Activated CD4-positive, alpha-beta T cell treated with anti-CD3 and anti-CD28 coated beads for 36 hours (primary cell): ENCODE data around the gene ARID5A. TPM values are rescaled to one million over a fixed set of nuclear protein-coding genes. Genes with fewer than 3 reads are reported as not detected.
"Not testable (repeated sequence)": the region's sequence is repeated elsewhere in the genome, so short reads cannot be mapped to it uniquely, and the experiment has no call there.

Source experiments
- ATAC-seq: fragments of 200-7000 bp; cut with Tn5 transposase; one replicate; pipeline ENCODE4 v1.10.0; 2021; ENCODE audit warnings: mild to moderate bottlenecking, moderate library complexity
- CTCF ChIA-PET: fragments of 350-600 bp; sonication (Branson Sonifier 250); formaldehyde crosslinking; loops from one replicate; lab custom pipeline; 2021; ENCODE audit warnings: antibody characterized with exemption; lab: Charles Lee
- POLR2A ChIA-PET: fragments of 350-600 bp; sonication (Branson Sonifier 250); formaldehyde crosslinking; loops from one replicate; lab custom pipeline; 2021; ENCODE audit warnings: antibody characterized with exemption, inconsistent platforms; lab: Charles Lee
- DNase-seq: peaks from one replicate; pipeline ENCODE4 v3.0.0-alpha.2; 2020
- H3K27ac Mint-ChIP-seq: one replicate; pipeline ENCODE4 v1.8.0; 2021; ENCODE audit warnings: mixed read lengths
- H3K27me3 Mint-ChIP-seq: one replicate; pipeline ENCODE4 v1.8.0; 2021; ENCODE audit warnings: mixed read lengths
- H3K36me3 Mint-ChIP-seq: one replicate; pipeline ENCODE4 v1.8.0; 2021; ENCODE audit warnings: low read depth, mixed read lengths
- H3K4me1 Mint-ChIP-seq: one replicate; pipeline ENCODE4 v1.8.0; 2021; ENCODE audit warnings: mixed read lengths
- H3K4me3 Mint-ChIP-seq: one replicate; pipeline ENCODE4 v1.8.0; 2021; ENCODE audit warnings: mild to moderate bottlenecking, moderate library complexity, mixed read lengths
- H3K9me3 Mint-ChIP-seq: one replicate; pipeline ENCODE4 v1.8.0; 2021; ENCODE audit warnings: low read depth, mixed read lengths
- intact Hi-C, 2 experiments: fragments of 100-400 bp; cut with DNase I in 1 of 2; cut with micrococcal nuclease in 1 of 2; formaldehyde crosslinking; loops; one replicate each; pipeline versions ENCODE4 v1.14.2 to v1.15.1; 2022 to 2024; cut with DNase I, micrococcal nuclease
- total RNA-seq, 2 experiments: library from RNA; stranded (reverse); gene quantifications; one replicate each; pipeline ENCODE4 v1.2.3, GENCODE V29; 2021

ARID5A gene
- total RNA-seq, 2 experiments from 2014 or later: 179 to 191 TPM

DNA sequence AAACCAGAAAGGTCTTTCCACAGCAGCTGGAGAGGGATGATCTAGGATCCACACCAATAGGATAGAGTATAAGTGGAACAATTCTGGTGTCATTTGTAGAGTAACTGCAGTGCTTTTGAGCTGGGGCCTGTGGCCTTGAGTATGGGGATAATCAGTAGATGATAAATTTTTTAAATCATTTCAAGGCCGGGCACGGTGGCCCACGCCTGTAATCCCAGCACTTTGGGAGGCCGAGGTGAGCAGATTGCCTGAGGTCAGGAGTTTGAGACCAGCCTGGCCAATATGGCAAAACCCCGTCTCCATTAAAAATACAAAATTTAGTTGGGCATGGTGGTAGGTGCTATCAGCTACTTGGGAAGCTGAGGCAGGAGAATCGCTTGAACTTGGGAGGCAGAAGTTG, 20.9 kb downstream of the ARID5A start:
- H3K36me3 Mint-ChIP-seq: not testable (repeated sequence)
- Mint-ChIP-seq H3K27ac (peak overlapping the region; percentile 58), H3K4me1 (peaks cover 26% of the 10 kb centered on the region)

DNA sequence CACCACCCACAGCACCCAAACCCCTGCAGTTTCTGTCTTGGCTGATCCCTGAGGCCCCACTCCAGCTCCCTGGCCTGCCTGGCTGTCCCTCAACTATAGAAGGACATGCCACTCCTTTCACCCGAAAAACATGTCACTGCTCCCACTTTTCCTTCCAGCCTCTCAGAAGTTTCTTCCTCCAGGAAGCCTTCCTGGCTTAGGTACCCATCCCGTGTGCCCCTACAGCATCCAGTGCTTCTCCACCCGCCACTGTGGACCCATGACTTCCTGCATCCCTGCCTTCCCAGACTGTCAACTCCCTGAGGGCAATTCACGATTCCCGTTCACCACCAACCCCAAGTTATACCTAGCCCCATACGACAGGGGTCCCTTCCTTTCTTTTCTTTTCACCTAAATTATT, 21.5 kb downstream of the ARID5A start:
- POLR2A ChIA-PET: interaction anchor here (6.5 kb wide), 1 partner anchor 19 kb away, joined by 58 read pairs; the partner anchor contains the start of gene ARID5A
- CTCF ChIA-PET: interaction anchor here (0.9 to 6.8 kb wide), 3 partner anchors 8 to 132 kb away, joined by 3 to 95 read pairs (median 5); partner anchors contain the start of gene ARID5A
- no peaks in the 10 kb centered on the region for H3K9me3 Mint-ChIP-seq
- peaks cover 23% of the 10 kb centered on the region for H3K4me1 Mint-ChIP-seq
- intact Hi-C loops: no loop called here
- peaks cover 5% of the 10 kb centered on the region for H3K36me3 Mint-ChIP-seq
- DNase-seq (no peak), ATAC-seq (no peak)
- no peak overlapping the region for H3K4me3 Mint-ChIP-seq
- no peaks in the 10 kb centered on the region for H3K27me3 Mint-ChIP-seq
- H3K27ac Mint-ChIP-seq: no peak overlapping the region

More for the DNA sequence above, 20.9 kb downstream of the ARID5A start:
- H3K4me3 Mint-ChIP-seq, H3K9me3 Mint-ChIP-seq, ATAC-seq, DNase-seq, H3K27me3 Mint-ChIP-seq: not testable (repeated sequence)
- intact Hi-C loops: loop anchor here in 1 of 2 experiments (1.0 kb wide), 1 partner anchor 21 kb away; the partner anchor contains the start of gene ARID5A
- CTCF ChIA-PET: interaction anchor here (0.7 to 6.8 kb wide), 12 partner anchors 9 to 252 kb away, joined by 3 to 95 read pairs (median 4); partner anchors contain the start of gene ARID5A
- POLR2A ChIA-PET: interaction anchor here (0.6 to 6.5 kb wide), 2 partner anchors 19 to 361 kb away, joined by 7 to 58 read pairs; partner anchors contain the start of gene ARID5A

DNA sequence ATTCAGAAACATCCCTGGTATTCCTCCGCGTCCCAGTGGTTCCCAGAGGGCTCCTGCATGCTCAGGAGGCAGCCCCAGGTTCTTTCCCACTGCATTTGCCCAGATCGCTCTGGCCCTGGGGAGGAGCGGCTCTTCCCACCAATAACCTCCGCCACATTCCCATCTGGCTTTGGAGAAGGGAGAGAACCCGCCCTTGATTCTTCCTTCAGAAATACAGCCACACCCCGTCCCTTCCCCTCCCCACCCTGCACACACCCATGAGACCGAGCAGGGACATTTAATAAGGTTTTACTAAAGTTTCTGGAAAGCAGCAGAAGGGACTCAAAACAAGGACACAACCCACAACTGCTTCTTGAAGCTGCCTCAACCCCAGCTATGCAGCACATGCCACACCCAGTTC, 21.9 kb downstream of the ARID5A start:
- Mint-ChIP-seq H3K36me3 (peaks cover 2% of the 10 kb centered on the region), H3K4me3 (no peak overlapping the region), H3K27me3 (no peaks in the 10 kb centered on the region), H3K27ac (no peak overlapping the region), H3K9me3 (no peaks in the 10 kb centered on the region), H3K4me1 (peaks cover 19% of the 10 kb centered on the region)
- no peak for ATAC-seq
- CTCF ChIA-PET: interaction anchor here (1.6 to 6.8 kb wide), 2 partner anchors 8 to 17 kb away, joined by 5 to 95 read pairs; partner anchors contain the start of gene ARID5A
- POLR2A ChIA-PET: interaction anchor here (6.5 kb wide), 1 partner anchor 20 kb away, joined by 58 read pairs; the partner anchor contains the start of gene ARID5A
- no peak for DNase-seq
- intact Hi-C loops: no loop called here

DNA sequence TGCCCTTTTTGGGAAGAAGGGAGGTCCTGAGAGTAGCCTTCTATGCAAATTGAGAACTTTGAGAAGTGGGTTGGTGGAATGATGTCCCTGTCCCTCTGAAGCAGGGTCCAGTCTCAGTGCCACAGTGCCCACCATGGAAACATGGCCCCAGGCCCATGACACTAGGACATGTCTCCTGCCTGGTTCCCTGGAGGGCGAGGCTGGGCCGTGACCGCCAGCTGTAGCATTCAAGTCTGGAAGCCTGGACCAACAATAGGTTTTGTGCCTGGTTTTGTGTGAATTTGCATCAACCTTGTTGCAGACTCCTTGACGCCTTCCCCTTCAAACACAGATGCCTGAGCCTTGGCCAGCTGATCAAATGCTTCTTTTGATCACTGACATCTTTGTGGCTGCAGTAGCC, 27.5 kb downstream of the ARID5A start:
- Mint-ChIP-seq H3K4me1 (no peaks in the 10 kb centered on the region), H3K4me3 (no peak overlapping the region), H3K27ac (no peak overlapping the region), H3K36me3 (no peaks in the 10 kb centered on the region), H3K27me3 (no peaks in the 10 kb centered on the region), H3K9me3 (no peaks in the 10 kb centered on the region)
- DNase-seq: no peak
- ChIA-PET CTCF (no interaction called here), POLR2A (no interaction called here)
- intact Hi-C loops: no loop called here
- ATAC-seq: no peak

DNA sequence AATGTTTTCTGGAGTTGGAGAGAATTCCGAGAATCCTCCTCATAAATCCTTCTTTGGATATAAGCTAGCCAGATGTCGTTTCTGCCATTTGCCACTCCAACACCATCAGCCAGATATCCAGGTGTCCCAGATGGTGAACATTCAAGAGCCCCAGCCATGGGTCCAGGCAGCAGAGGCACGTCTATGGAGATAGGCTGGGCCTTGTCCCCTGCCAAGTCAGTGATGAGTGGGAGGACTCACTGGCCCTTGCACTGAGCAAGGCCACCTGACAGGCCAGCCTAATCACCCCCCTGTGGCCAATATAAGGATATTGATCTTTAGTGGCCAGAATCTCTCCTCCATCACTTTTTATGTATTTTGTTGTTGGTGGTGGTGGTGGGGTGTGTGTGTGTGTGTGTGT, 28.0 kb downstream of the ARID5A start:
- no peaks in the 10 kb centered on the region for H3K4me1 Mint-ChIP-seq
- H3K27me3 Mint-ChIP-seq: no peaks in the 10 kb centered on the region
- ATAC-seq (no peak), DNase-seq (no peak)
- no peaks in the 10 kb centered on the region for H3K9me3 Mint-ChIP-seq
- POLR2A ChIA-PET: no interaction called here
- intact Hi-C loops: no loop called here
- no peaks in the 10 kb centered on the region for H3K36me3 Mint-ChIP-seq
- H3K27ac Mint-ChIP-seq: no peak overlapping the region
- CTCF ChIA-PET: interaction anchor here (0.7 to 0.8 kb wide), 2 partner anchors 205 to 448 kb away, joined by 3 read pairs; no protein-coding TSS in a partner anchor
- H3K4me3 Mint-ChIP-seq: no peak overlapping the region

DNA sequence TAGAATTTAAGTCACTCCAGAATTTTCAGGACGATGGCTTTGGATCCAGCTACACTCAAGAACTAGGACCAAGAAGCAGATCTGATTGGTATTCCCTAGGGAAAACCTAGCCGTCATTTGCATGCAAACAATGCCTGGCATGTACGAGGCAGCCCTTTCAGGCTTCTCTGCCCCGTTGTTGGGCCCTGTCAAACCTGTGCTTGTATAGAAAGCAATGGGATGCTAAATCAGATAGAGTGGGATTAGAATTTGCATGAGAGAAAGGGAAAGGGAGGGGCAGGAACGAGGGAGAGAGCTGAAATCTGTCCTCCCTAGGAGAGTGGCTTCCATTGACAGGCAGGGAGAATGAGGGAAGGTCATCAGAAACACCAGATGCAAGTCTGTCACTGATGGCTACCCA, 28.6 kb downstream of the ARID5A start:
- Mint-ChIP-seq H3K9me3 (no peaks in the 10 kb centered on the region), H3K27ac (no peak overlapping the region), H3K27me3 (no peaks in the 10 kb centered on the region), H3K4me3 (no peak overlapping the region), H3K4me1 (no peaks in the 10 kb centered on the region), H3K36me3 (no peaks in the 10 kb centered on the region)
- no peak for DNase-seq
- ChIA-PET POLR2A (no interaction called here), CTCF (interaction anchor here (0.7 to 1.3 kb wide), 3 partner anchors 205 to 547 kb away, joined by 3 read pairs; no protein-coding TSS in a partner anchor)
- intact Hi-C loops: no loop called here
- ATAC-seq: no peak

DNA sequence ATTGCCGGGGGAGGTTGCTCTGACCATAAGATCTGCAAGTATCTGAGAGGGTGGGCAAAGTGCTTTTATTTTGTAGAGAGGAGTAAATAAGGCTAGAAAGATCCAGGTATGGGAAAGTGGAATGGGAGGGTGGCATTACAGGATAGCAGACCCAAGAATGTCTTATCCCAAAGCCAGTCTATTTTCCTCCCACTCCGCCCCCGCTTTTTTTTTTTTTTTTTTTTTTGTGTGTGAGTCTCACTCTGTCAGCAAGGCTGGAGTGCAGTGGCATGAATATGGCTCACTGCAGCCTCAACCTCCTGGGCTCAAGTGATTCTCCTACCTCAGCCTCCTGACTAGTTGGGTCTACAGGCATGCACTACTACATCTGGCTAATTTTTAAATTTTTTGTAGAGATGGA, 31.5 kb downstream of the ARID5A start:
- Mint-ChIP-seq H3K27me3 (no peaks in the 10 kb centered on the region), H3K27ac (no peak overlapping the region), H3K4me1 (no peaks in the 10 kb centered on the region), H3K9me3 (no peaks in the 10 kb centered on the region), H3K36me3 (no peaks in the 10 kb centered on the region), H3K4me3 (no peak overlapping the region)
- DNase-seq (no peak), ATAC-seq (no peak)
- ChIA-PET CTCF (no interaction called here), POLR2A (no interaction called here)
- intact Hi-C loops: no loop called here

DNA sequence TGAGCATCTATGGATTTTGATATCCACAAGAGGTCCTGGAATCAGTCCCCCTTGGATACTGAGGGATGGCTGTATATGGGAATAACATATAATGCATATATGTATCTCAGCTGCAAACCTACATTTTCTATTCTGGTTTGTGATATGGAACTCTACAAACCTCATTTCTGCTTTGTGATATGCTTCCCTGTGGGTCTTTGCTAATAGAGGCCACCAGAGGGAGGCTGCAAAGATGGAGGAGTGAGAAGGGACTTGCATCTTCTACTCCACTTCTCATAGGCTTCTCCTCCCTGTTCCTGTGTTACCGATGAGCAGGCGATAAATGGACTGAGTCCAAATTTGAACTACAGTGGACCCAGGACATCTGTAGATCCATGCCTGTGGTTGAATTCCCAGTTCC, 37.8 kb downstream of the ARID5A start:
- DNase-seq (no peak), ATAC-seq (no peak)
- intact Hi-C loops: no loop called here
- no peaks in the 10 kb centered on the region for H3K36me3 Mint-ChIP-seq
- CTCF ChIA-PET: no interaction called here
- H3K4me3 Mint-ChIP-seq: no peak overlapping the region
- H3K27ac Mint-ChIP-seq: no peak overlapping the region
- POLR2A ChIA-PET: no interaction called here
- no peaks in the 10 kb centered on the region for H3K27me3 Mint-ChIP-seq
- no peaks in the 10 kb centered on the region for H3K9me3 Mint-ChIP-seq
- H3K4me1 Mint-ChIP-seq: no peaks in the 10 kb centered on the region

DNA sequence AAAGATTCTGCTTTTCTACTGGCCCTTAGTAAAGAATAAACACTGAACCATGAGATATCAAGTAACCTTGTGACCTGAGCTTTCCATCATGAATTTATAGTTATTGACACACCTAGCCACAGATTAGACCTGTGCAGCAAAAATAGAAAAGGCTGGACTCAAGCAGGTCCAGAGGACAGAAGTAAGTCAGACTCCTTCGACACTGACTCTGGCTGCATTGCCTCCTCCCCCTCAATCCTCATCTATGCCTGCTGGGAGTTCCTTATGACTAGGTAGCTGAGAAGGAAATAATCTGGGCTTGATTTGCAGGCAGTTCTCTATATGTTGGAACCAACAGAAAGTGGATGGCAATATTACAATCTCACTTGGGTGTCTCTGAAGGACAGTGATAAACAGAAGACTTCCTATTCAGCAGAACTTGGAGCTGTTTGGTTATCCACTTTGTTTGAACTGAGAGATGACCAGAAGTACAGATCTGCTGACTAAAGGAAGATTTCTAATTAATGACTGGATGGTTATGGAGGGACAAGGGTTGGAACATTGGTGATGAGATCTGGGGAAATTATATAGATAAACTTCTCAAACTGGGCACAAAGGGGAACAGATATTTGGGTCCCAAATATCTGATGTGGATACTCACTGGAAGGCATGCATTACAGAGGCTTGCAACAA, 39.4 kb downstream of the ARID5A start:
- Mint-ChIP-seq H3K36me3 (no peaks in the 10 kb centered on the region), H3K27ac (no peak overlapping the region), H3K4me1 (no peaks in the 10 kb centered on the region), H3K4me3 (no peak overlapping the region), H3K27me3 (no peaks in the 10 kb centered on the region), H3K9me3 (no peaks in the 10 kb centered on the region)
- no peak for DNase-seq
- no peak for ATAC-seq
- POLR2A ChIA-PET: no interaction called here
- CTCF ChIA-PET: no interaction called here
- intact Hi-C loops: no loop called here

DNA sequence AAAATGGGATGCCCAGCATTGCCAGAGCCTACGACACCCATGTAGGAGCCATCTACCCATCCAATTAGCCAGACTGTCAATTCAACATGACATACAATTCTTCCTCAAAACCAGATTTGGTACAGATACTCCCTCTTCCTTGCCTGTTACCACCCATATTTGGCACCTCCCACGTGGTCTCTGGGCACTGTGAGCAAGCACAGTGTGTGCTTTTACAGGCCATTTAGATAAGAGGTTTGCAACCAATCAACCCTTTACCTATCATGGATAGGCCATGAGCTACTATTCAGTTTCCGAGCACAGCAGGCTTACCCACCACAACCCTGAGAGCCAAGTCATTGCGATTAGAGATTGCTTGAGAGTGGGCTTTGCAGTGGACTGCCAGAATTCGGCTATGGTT, 40.9 kb downstream of the ARID5A start:
- no peaks in the 10 kb centered on the region for H3K36me3 Mint-ChIP-seq
- H3K9me3 Mint-ChIP-seq: no peaks in the 10 kb centered on the region
- no peaks in the 10 kb centered on the region for H3K4me1 Mint-ChIP-seq
- H3K27me3 Mint-ChIP-seq: no peaks in the 10 kb centered on the region
- ChIA-PET POLR2A (no interaction called here), CTCF (interaction anchor here (1.1 to 1.3 kb wide), 2 partner anchors 16 to 48 kb away, joined by 3 to 4 read pairs; no protein-coding TSS in a partner anchor)
- ATAC-seq: no peak
- DNase-seq: no peak
- intact Hi-C loops: no loop called here
- H3K27ac Mint-ChIP-seq: no peak overlapping the region
- no peak overlapping the region for H3K4me3 Mint-ChIP-seq

DNA sequence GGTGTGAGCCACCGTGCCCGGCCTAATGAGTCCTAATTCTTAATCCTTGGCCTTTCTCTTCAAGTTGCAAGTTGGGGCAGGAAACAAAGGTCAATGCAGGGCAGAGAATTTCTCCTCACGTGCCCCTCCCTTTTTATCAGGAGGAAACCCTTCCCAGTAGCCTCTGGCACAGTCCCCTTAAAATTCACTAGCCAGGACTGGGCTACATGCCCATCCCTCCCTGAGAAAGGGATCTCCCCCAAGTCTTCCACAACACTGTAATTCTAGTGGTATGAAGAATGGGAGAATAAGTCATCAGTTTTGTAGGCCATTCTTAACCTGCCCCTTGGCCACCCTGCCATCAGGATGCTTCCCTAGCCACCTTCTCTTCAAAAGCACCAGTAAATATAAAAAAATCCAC, 42.2 kb downstream of the ARID5A start:
- no peak for ATAC-seq
- ChIA-PET POLR2A (no interaction called here), CTCF (interaction anchor here (1.0 to 1.3 kb wide), 3 partner anchors 9 to 22 kb away, joined by 3 to 4 read pairs (median 3); no protein-coding TSS in a partner anchor)
- no peaks in the 10 kb centered on the region for H3K9me3 Mint-ChIP-seq
- no peaks in the 10 kb centered on the region for H3K27me3 Mint-ChIP-seq
- intact Hi-C loops: no loop called here
- H3K27ac Mint-ChIP-seq: no peak overlapping the region
- H3K4me3 Mint-ChIP-seq: no peak overlapping the region
- no peaks in the 10 kb centered on the region for H3K4me1 Mint-ChIP-seq
- no peak for DNase-seq
- no peaks in the 10 kb centered on the region for H3K36me3 Mint-ChIP-seq

DNA sequence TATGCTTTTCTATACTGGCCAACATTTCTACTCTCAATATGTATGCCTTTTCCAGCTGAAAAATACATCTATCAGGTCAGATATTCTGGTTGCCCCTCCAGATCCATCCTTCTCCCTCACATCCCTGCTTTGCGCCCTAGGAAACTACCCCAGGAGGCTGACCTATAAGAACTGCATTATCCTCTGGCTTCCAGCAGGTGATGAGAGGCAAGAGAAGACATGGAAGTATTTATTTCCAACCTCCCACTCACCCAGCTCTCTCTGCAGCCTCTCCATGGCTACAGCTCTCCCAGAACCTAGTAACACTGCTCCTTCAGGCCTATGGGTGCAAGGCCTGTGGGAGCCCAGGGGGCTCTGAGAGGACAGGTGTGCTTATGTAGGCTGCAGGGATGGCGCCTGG, 42.9 kb downstream of the ARID5A start:
- ATAC-seq: no peak
- Mint-ChIP-seq H3K27ac (no peak overlapping the region), H3K9me3 (no peaks in the 10 kb centered on the region), H3K4me1 (no peaks in the 10 kb centered on the region), H3K27me3 (no peaks in the 10 kb centered on the region), H3K4me3 (no peak overlapping the region), H3K36me3 (peaks cover 2% of the 10 kb centered on the region)
- intact Hi-C loops: no loop called here
- ChIA-PET CTCF (interaction anchor here (0.6 to 1.2 kb wide), 3 partner anchors 9 to 120 kb away, joined by 3 to 5 read pairs (median 3); no protein-coding TSS in a partner anchor), POLR2A (no interaction called here)
- no peak for DNase-seq
